Measurements from ENCODE around the gene SYTL1. TPM values are rescaled to one million over a fixed set of nuclear protein-coding genes. Genes with fewer than 3 reads are reported as not detected.

Gene SYTL1
- total and polyA plus RNA-seq, 4 donors: 10.5 to 58.0 (median 34.6) TPM

DNA sequence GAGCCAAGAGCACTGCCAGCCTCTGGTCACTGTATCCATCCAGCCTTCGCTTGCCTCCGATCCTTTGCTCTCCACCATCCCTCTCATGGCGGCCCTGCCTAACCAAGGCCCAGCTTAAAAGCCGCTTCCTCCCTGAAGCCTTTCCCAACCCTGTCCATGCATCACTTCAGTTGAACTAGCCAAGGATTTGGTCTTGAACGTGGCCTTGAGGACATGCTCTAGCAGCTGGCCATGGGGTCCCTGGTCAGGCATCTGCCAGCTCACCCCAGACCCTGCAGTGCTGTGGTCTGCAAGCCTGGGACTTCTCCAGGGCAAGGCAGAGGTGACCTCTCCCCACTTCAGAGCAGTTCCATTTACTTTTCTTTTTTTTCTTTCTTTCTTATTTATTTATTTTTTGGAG lies 5.1 kb upstream of the SYTL1 start:
- peaks cover 0 to 50% (median 25%) of the 10 kb centered on the region in 4 donors for H3K36me3 ChIP-seq (ENCODE audit: control insufficient read depth in 4 of 4, insufficient read depth in 4 of 4, low read length in 4 of 4)
- H3K27me3 ChIP-seq (ENCODE audit: control insufficient read depth in 3 of 3, insufficient read depth in 3 of 3, low read length in 2 of 3): no peaks in the 10 kb centered on the region
- DNase-seq (no peak), ATAC-seq (ENCODE audit: insufficient read depth, low FRiP score) (no peak)
- H3K27ac ChIP-seq (ENCODE audit: low read depth in 1 of 2, low read length in 1 of 2): no peak overlapping the region
- H3K4me3 ChIP-seq: no peak overlapping the region
- WGBS, 2 donors: 93 to 94% methylated on average over 5 of the region's 5 CpGs
- TF ChIP-seq, protein P1, sequence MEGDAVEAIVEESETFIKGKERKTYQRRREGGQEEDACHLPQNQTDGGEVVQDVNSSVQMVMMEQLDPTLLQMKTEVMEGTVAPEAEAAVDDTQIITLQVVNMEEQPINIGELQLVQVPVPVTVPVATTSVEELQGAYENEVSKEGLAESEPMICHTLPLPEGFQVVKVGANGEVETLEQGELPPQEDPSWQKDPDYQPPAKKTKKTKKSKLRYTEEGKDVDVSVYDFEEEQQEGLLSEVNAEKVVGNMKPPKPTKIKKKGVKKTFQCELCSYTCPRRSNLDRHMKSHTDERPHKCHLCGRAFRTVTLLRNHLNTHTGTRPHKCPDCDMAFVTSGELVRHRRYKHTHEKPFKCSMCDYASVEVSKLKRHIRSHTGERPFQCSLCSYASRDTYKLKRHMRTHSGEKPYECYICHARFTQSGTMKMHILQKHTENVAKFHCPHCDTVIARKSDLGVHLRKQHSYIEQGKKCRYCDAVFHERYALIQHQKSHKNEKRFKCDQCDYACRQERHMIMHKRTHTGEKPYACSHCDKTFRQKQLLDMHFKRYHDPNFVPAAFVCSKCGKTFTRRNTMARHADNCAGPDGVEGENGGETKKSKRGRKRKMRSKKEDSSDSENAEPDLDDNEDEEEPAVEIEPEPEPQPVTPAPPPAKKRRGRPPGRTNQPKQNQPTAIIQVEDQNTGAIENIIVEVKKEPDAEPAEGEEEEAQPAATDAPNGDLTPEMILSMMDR (IDR thresholded peaks at IDR 0.05; ENCODE audit: control extremely low read depth, extremely low read depth): no peak
- no peaks in the 10 kb centered on the region for H3K9me3 ChIP-seq (ENCODE audit: control insufficient read depth in 4 of 4, insufficient read depth in 3 of 4, low read length in 3 of 4)
- H3K4me1 ChIP-seq (ENCODE audit: control insufficient read depth in 5 of 5, insufficient read depth in 5 of 5, low read length in 5 of 5): peaks cover 0 to 3% (median 0%) of the 10 kb centered on the region in 5 donors
- H3K9ac ChIP-seq (ENCODE audit: insufficient read depth in 1 of 2, low read length in 2 of 2): no peak overlapping the region

- Histone ChIP-seq H3K4me1 (ENCODE audit: control insufficient read depth in 5 of 5, insufficient read depth in 5 of 5, low read length in 5 of 5) (peaks cover 0 to 9% (median 4%) of the 10 kb centered on the region in 5 donors), H3K27ac (ENCODE audit: low read depth in 1 of 2, low read length in 1 of 2) (no peak overlapping the region), H3K9ac (ENCODE audit: insufficient read depth in 1 of 2, low read length in 2 of 2) (no peak overlapping the region), H3K36me3 (ENCODE audit: control insufficient read depth in 4 of 4, insufficient read depth in 4 of 4, low read length in 4 of 4) (peaks cover 0 to 33% (median 19%) of the 10 kb centered on the region in 4 donors), H3K4me3 (no peak overlapping the region), H3K9me3 (ENCODE audit: control insufficient read depth in 4 of 4, insufficient read depth in 3 of 4, low read length in 3 of 4) (no peaks in the 10 kb centered on the region), H3K27me3 (ENCODE audit: control insufficient read depth in 3 of 3, insufficient read depth in 3 of 3, low read length in 2 of 3) (no peaks in the 10 kb centered on the region)
- no peak for ATAC-seq (ENCODE audit: insufficient read depth, low FRiP score)
- DNase-seq: no peak
- TF ChIP-seq, protein P1 (IDR thresholded peaks at IDR 0.05; ENCODE audit: control extremely low read depth, extremely low read depth): no peak
- 93 to 94% methylated on average over 6 of the region's 6 CpGs for WGBS, 2 donors
Measured at GRCh38 chr1:27338751-27339150, 3.1 kb upstream of the SYTL1 start.

DNA sequence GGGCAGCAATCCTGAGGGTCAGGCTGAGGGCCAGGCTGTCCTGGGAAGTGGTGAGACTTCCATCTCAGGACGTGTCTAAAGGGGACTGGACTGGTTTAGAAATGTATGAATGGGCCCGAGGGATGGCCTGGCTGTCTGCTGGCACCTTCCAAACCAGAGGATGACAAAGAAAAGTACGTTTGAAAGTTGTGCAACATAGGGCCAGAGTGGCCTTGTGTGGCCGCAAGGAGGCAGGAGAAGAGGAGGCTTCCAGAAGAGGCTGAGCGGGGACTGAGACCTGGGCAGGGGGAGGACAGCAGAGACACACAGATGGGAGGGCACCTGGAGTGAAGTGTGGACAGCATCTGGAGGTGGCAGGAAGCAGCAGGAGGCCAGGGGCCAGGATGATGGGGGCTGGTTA lies 2.6 kb upstream of the SYTL1 start:
- H3K27ac ChIP-seq (ENCODE audit: low read depth in 1 of 2, low read length in 1 of 2): no peak overlapping the region
- ATAC-seq (ENCODE audit: insufficient read depth, low FRiP score): no peak
- no peak overlapping the region for H3K4me3 ChIP-seq
- no peak overlapping the region for H3K9ac ChIP-seq (ENCODE audit: insufficient read depth in 1 of 2, low read length in 2 of 2)
- TF ChIP-seq, protein P1 (IDR thresholded peaks at IDR 0.05; ENCODE audit: control extremely low read depth, extremely low read depth): no peak
- DNase-seq: no peak
- H3K4me1 ChIP-seq (ENCODE audit: control insufficient read depth in 5 of 5, insufficient read depth in 5 of 5, low read length in 5 of 5): peaks cover 0 to 9% (median 4%) of the 10 kb centered on the region in 5 donors
- no peaks in the 10 kb centered on the region for H3K9me3 ChIP-seq (ENCODE audit: control insufficient read depth in 4 of 4, insufficient read depth in 3 of 4, low read length in 3 of 4)
- H3K36me3 ChIP-seq (ENCODE audit: control insufficient read depth in 4 of 4, insufficient read depth in 4 of 4, low read length in 4 of 4): peaks cover 0 to 29% (median 15%) of the 10 kb centered on the region in 4 donors
- 45 to 54% methylated on average over 5 of the region's 5 CpGs for WGBS, 2 donors
- H3K27me3 ChIP-seq (ENCODE audit: control insufficient read depth in 3 of 3, insufficient read depth in 3 of 3, low read length in 2 of 3): no peaks in the 10 kb centered on the region

- peak overlapping the region in 1 of 2 donors; percentile 16 for H3K9ac ChIP-seq (ENCODE audit: insufficient read depth in 1 of 2, low read length in 2 of 2)
- no peak for DNase-seq
- H3K27ac ChIP-seq (ENCODE audit: low read depth in 1 of 2, low read length in 1 of 2): peak overlapping the region in 1 of 2 donors; percentile 87
- H3K36me3 ChIP-seq (ENCODE audit: control insufficient read depth in 4 of 4, insufficient read depth in 4 of 4, low read length in 4 of 4): peaks cover 0 to 3% (median 0%) of the 10 kb centered on the region in 4 donors
- no peaks in the 10 kb centered on the region for H3K9me3 ChIP-seq (ENCODE audit: control insufficient read depth in 4 of 4, insufficient read depth in 3 of 4, low read length in 3 of 4)
- no peak overlapping the region for H3K4me3 ChIP-seq
- H3K4me1 ChIP-seq (ENCODE audit: control insufficient read depth in 5 of 5, insufficient read depth in 5 of 5, low read length in 5 of 5): peaks cover 0 to 9% (median 4%) of the 10 kb centered on the region in 5 donors
- no peak for ATAC-seq (ENCODE audit: insufficient read depth, low FRiP score)
- TF ChIP-seq, protein P1 (IDR thresholded peaks at IDR 0.05; ENCODE audit: control extremely low read depth, extremely low read depth): no peak
- no peaks in the 10 kb centered on the region for H3K27me3 ChIP-seq (ENCODE audit: control insufficient read depth in 3 of 3, insufficient read depth in 3 of 3, low read length in 2 of 3)
- 33 to 56% methylated on average over 8 of the region's 8 CpGs for WGBS, 2 donors
Measured at GRCh38 chr1:27342391-27342777, 562 bp downstream of the SYTL1 start.
